NCI-H524 treated with DMSO at 0.1 percent for 48 hours (cell line): ENCODE results near the gene FTO.

Experiments
- DNase-seq: peaks from one replicate; lab custom pipeline; 2025; lab: John Stamatoyannopoulos, UW

Gene FTO

GRCh38 chr16:53711390-53711789 lies 7.4 kb downstream of the FTO start:
- DNase-seq = no peak

- DNase-seq = no peak
Measured at GRCh38 chr16:53712065-53712464, 8.1 kb downstream of the FTO start.

GRCh38 chr16:53713403-53714204 lies 9.6 kb downstream of the FTO start:
- DNase-seq = peak; percentile 50

- peak; percentile 70 for DNase-seq
Measured at GRCh38 chr16:53714205-53715022, 10.5 kb downstream of the FTO start.

GRCh38 chr16:53715023-53715384 lies 11.0 kb downstream of the FTO start:
- no peak for DNase-seq

GRCh38 chr16:53717577-53717976 lies 13.6 kb downstream of the FTO start:
- DNase-seq = no peak

GRCh38 chr16:53721017-53721416 lies 17.1 kb downstream of the FTO start:
- no peak for DNase-seq

- DNase-seq = no peak
Measured at GRCh38 chr16:53726625-53727024, 22.7 kb downstream of the FTO start.

- no peak for DNase-seq
Measured at GRCh38 chr16:53730693-53731092, 26.7 kb downstream of the FTO start.

GRCh38 chr16:53732296-53732929 lies 28.5 kb downstream of the FTO start:
- DNase-seq = no peak

GRCh38 chr16:53734908-53735307 lies 31.0 kb downstream of the FTO start:
- no peak for DNase-seq

- DNase-seq = no peak
Measured at GRCh38 chr16:53736297-53736696, 32.3 kb downstream of the FTO start.

- DNase-seq = no peak
Measured at GRCh38 chr16:53737552-53737951, 33.6 kb downstream of the FTO start.

- no peak for DNase-seq
Measured at GRCh38 chr16:53740476-53740875, 36.5 kb downstream of the FTO start.

GRCh38 chr16:53740933-53741531 lies 37.1 kb downstream of the FTO start:
- DNase-seq = no peak

GRCh38 chr16:53741546-53741945 lies 37.6 kb downstream of the FTO start:
- DNase-seq = no peak

GRCh38 chr16:53743149-53743566 lies 39.2 kb downstream of the FTO start:
- no peak for DNase-seq

GRCh38 chr16:53744449-53744848 lies 40.5 kb downstream of the FTO start:
- no peak for DNase-seq

- no peak for DNase-seq
Measured at GRCh38 chr16:53745086-53745485, 41.1 kb downstream of the FTO start.

- DNase-seq = no peak
Measured at GRCh38 chr16:53745753-53746266, 41.9 kb downstream of the FTO start.

- no peak for DNase-seq
Measured at GRCh38 chr16:53752560-53752959, 48.6 kb downstream of the FTO start.

- no peak for DNase-seq
Measured at GRCh38 chr16:53753431-53753830, 49.5 kb downstream of the FTO start.
